A549 treated with DMSO at 1 μM for 4 hours (cell line): ENCODE data around the gene MPC2. TPM values are rescaled to one million over a fixed set of nuclear protein-coding genes. Genes with fewer than 3 reads are reported as not detected.

Source experiments
- total RNA-seq: library from RNA; stranded (reverse); fragments of 200-300 nt; extraction: Qiagen RNA extraction; gene quantifications from 5 replicates; pipeline ENCODE4 v1.2.3, GENCODE V29; 2022; ENCODE audit warnings: low read depth

The MPC2 gene
- total RNA-seq, result 46.9 to 82.8 TPM (median 79.0 TPM) in 5 replicates

DNA sequence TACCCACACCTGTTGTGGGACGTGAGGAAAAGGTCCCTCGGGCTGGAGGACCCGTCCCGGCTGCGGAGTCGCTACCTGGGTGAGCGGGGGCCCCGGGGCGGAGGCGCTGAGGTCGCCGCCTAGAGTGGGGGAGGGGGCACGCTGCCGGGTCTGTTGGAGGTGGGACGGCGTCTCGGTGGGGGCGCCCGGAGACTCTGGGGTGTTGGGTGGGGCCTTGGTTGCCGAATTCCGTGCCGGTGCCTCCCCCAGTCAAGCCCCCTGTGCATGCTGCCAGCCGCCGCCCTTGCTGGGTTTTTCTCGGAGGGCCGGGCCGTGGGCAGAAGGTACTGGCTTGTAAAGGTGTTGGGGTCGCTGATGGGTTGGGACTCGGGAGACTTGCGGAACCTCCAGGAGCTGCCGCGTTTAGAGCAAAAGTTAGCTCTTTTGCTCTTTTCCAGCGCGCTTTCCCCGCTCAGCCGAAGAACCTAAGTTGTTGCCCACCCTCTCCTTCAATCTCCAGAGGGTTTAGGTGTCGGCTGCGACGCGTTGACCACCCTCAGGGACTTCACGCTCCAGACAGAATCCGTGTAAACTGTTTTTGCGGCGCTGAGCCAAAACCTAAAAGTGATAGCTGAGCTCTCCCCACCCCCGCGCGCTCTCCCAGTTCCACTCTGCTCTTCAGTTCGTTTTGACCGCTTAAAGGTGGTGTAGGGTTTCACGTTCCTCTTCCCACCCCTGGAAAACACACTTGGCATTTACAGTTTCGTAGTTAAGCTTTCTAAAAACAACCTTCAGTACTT, at the start of gene MPC2:
Gene MPC2, minus strand, starts transcription at position 143 of the 779 bp plus-strand sequence. CDS start 1,231 bp downstream, outside the sequence.

DNA sequence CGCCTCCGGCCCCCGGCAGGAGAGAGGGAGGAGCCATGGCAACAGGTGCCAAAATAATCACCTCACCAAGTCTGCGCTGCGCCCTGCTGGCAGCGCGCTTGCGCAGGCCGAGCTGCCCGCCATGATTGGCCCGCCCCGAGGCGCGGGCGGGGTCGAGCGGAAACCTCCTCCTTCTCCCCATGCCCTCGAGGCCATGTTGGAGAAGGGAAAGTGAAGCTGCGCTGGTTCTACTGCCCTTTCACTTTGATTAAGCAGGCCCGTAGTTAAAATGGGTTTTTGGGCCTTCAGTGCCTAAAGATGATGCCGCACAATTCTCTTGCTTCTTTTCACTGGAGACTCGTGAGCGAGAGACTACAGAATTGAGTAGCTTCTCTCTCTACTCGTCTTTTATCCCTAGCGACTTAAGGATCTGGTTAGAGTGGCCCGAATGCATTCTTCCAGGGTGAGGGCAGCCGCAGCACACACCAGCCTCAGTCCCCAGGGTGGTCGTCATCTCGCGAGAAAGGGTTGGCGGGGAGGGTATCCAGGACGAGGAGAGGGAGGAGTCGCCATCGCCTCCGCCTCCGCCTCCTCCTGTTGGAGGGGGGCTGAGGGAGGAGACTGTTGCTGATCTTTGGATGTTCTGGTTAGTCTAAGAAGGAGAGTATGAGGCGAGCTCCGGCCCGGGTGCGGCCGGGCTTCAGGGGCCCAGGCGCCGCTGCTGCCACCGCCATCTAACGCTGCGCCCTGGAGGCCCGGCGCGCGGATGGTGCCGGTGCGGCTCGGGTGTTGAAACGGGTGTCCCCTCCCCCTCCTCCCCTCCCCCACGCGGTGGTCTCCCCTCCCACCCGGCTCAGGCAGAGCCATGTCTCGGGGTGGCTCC, 573 bp downstream of the MPC2 start, which contains the start of gene DCAF6:
Gene DCAF6, plus strand, starts transcription at position 616 of the 862 bp plus-strand sequence. Its CDS starts 229 bp downstream, at position 845.

GRCh38 chr1:167913895-167914496, 22.9 kb downstream of the MPC2 start, which contains the start of gene ADCY10:
Gene ADCY10, minus strand, starts transcription at chr1:167914134. Its CDS starts 8,994 bp downstream, at chr1:167905140.

Other genes starting within 250 kb of the MPC2 start
- gene MPZL1, start 215.1 kb downstream of the MPC2 start, total RNA-seq, result 94.8 to 150 TPM (median 132 TPM) in 5 replicates
- 0.08 to 0.17 TPM (median 0.12 TPM) in 5 replicates for gene ADCY10, start 22.9 kb downstream of the MPC2 start, total RNA-seq
- 23.7 to 30.2 TPM (median 27.5 TPM) in 5 replicates for gene DCAF6, start 389 bp downstream of the MPC2 start, total RNA-seq
- 9.2 to 15.6 TPM (median 12.6 TPM) in 5 replicates for gene GPR161, start 199.9 kb upstream of the MPC2 start, total RNA-seq
- gene TIPRL, start 241.9 kb upstream of the MPC2 start, total RNA-seq, result 33.0 to 41.5 TPM (median 35.6 TPM) in 5 replicates